Ishikawa (cell line): ENCODE measurements around the gene DENND1B.

Source experiments
- EP300 ChIP-seq: IDR thresholded peaks from 2 replicates; pipeline ENCODE4 v1.6.1; 2012; ENCODE audit warnings: borderline replicate concordance
- FOXM1 ChIP-seq: IDR thresholded peaks from 2 replicates; pipeline ENCODE4 v1.6.1; 2012; ENCODE audit warnings: low read depth, borderline replicate concordance
- TEAD4 ChIP-seq: IDR thresholded peaks from 2 replicates; pipeline ENCODE4 v1.6.1; 2012
- YY1 ChIP-seq: IDR thresholded peaks from 2 replicates; pipeline ENCODE4 v1.6.1; 2012; ENCODE audit warnings: low read depth
- ZBTB7A ChIP-seq: IDR thresholded peaks from 2 replicates; pipeline ENCODE4 v1.6.1; 2012; ENCODE audit warnings: low read depth
- TF ChIP-seq, protein P1 (sequence below): IDR thresholded peaks from 2 replicates; pipeline ENCODE4 v1.6.1; 2012

DNA sequence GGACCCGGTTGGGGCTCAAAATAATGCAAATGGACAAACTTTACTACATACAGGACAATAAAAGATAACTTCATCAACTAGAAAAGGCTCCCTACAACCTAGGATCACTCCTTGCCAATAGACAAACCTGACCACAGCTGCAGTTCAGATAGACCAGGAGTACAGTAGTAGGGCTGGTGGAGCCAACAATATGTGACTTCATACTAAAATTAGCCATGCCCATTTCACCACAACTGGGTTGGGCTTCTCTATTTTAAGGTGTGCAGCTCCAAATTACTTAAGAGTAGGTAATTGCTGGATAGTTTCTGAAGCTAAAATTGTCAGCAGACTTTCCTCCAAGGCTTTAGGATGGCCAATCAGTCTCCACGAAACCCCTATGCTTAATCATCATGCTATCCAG is 3.9 kb downstream of the DENND1B start:
- TF ChIP-seq, protein P1, sequence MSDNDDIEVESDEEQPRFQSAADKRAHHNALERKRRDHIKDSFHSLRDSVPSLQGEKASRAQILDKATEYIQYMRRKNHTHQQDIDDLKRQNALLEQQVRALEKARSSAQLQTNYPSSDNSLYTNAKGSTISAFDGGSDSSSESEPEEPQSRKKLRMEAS: no peak
- TF ChIP-seq EP300 (no peak), FOXM1 (no peak), TEAD4 (no peak), YY1 (no peak), ZBTB7A (no peak)
